Measurements from ENCODE around the gene DTYMK. TPM values are rescaled to one million over a fixed set of nuclear protein-coding genes. Genes with fewer than 3 reads are reported as not detected.

The DTYMK gene
- total and polyA plus RNA-seq, 2 donors (not counting 3 experiments of a cell fraction or from before 2014, with no cell fraction given): 67.0 to 104 TPM

DNA sequence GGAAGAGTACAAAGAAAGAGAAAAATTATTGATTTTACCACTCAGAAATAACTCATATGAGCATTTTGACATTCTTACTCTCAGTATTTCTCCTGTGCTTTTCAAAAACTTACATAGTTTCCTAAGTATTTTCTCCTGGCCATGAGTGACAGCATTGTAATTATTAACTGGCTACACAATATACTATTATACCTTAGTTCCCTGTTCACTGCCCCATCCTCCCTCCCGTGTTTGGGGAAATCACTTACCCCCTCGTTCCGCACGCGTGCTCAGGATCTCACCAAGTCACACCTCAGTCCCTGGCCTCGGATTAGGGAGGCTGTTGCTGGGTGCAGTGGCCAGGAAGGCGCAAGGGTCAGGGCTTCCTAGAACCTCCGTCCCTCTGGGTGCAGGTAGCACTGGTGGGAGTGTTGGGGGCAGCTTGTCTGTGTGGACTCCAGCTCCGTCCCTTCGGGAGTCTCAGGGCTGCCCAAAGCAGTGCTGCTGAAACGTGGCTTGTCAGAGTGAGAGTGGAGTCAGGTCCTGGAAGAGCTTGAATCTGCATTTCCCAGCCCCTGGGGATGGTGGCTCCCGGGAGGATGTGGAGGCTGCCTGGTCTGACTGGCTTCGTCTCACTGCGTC is 25.9 kb downstream of the DTYMK start:
- BruUV-seq (replicated peaks): no TSS peak
- ChIA-PET CTCF (interaction anchor here (1.3 to 1.4 kb wide), 2 partner anchors 281 to 302 kb away, joined by 3 to 7 read pairs; no protein-coding TSS in a partner anchor), POLR2A (no interaction called here)
- H3K27ac ChIP-seq (ENCODE audit: insufficient read depth, low read depth, low read length): no peak overlapping the region
- H3K4me2 ChIP-seq (ENCODE audit: insufficient read depth, low read length): no peak overlapping the region
- no peak overlapping the region for H2AFZ ChIP-seq (ENCODE audit: low read depth, low read length)
- no peak overlapping the region for H3K4me3 ChIP-seq (replicated peaks in 1 of 3; ENCODE audit: insufficient read depth in 1 of 3, low read depth in 1 of 3, low read length in 3 of 3)
- H3K9me3 ChIP-seq (replicated peaks; ENCODE audit: control insufficient read depth, insufficient read depth, low read length): no peaks in the 10 kb centered on the region
- H3K4me1 ChIP-seq (ENCODE audit: control insufficient read depth, extremely low read depth, insufficient read depth, low read length): peaks cover 7% of the 10 kb centered on the region
- H4K20me1 ChIP-seq (replicated peaks; ENCODE audit: control insufficient read depth, extremely low read depth, insufficient read depth, low read length): no peaks in the 10 kb centered on the region
- TF ChIP-seq, protein P1, sequence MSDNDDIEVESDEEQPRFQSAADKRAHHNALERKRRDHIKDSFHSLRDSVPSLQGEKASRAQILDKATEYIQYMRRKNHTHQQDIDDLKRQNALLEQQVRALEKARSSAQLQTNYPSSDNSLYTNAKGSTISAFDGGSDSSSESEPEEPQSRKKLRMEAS (IDR thresholded peaks at IDR 0.05; ENCODE audit: insufficient read depth, insufficient read length): no peak
- TF ChIP-seq, protein P2, sequence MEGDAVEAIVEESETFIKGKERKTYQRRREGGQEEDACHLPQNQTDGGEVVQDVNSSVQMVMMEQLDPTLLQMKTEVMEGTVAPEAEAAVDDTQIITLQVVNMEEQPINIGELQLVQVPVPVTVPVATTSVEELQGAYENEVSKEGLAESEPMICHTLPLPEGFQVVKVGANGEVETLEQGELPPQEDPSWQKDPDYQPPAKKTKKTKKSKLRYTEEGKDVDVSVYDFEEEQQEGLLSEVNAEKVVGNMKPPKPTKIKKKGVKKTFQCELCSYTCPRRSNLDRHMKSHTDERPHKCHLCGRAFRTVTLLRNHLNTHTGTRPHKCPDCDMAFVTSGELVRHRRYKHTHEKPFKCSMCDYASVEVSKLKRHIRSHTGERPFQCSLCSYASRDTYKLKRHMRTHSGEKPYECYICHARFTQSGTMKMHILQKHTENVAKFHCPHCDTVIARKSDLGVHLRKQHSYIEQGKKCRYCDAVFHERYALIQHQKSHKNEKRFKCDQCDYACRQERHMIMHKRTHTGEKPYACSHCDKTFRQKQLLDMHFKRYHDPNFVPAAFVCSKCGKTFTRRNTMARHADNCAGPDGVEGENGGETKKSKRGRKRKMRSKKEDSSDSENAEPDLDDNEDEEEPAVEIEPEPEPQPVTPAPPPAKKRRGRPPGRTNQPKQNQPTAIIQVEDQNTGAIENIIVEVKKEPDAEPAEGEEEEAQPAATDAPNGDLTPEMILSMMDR (IDR thresholded peaks at IDR 0.05; ENCODE audit: extremely low read depth in 1 of 2, insufficient read depth in 1 of 2, low read depth in 1 of 2, low read length in 2 of 2): no peak
- intact Hi-C loops (cut with micrococcal nuclease): no loop called here
- H3K79me2 ChIP-seq (ENCODE audit: control insufficient read depth, insufficient read depth, low read length): no peaks in the 10 kb centered on the region
- H3K9me1 ChIP-seq (replicated peaks; ENCODE audit: control insufficient read depth, extremely low read depth, insufficient read depth, low read length): no peaks in the 10 kb centered on the region
- dilution Hi-C loops (cut with MboI; ENCODE audit: extremely low pct_ligation_motif_present, low sequenced_read_pairs): no loop called here
- H3K9ac ChIP-seq (replicated peaks; ENCODE audit: extremely low read depth, insufficient read depth, low read length): no peak overlapping the region
- H3K27me3 ChIP-seq (ENCODE audit: control insufficient read depth in 2 of 2, insufficient read depth in 2 of 2, low read length in 2 of 2): no peaks in the 10 kb centered on the region
- peaks cover 4 to 31% of the 10 kb centered on the region in 2 experiments for H3K36me3 ChIP-seq (ENCODE audit: control insufficient read depth in 2 of 2, extremely low read depth in 1 of 2, insufficient read depth in 2 of 2, low read length in 2 of 2)
- DNase-seq (ENCODE audit: low read depth, low spot score) (no peak), FAIRE-seq (no peak)

DNA sequence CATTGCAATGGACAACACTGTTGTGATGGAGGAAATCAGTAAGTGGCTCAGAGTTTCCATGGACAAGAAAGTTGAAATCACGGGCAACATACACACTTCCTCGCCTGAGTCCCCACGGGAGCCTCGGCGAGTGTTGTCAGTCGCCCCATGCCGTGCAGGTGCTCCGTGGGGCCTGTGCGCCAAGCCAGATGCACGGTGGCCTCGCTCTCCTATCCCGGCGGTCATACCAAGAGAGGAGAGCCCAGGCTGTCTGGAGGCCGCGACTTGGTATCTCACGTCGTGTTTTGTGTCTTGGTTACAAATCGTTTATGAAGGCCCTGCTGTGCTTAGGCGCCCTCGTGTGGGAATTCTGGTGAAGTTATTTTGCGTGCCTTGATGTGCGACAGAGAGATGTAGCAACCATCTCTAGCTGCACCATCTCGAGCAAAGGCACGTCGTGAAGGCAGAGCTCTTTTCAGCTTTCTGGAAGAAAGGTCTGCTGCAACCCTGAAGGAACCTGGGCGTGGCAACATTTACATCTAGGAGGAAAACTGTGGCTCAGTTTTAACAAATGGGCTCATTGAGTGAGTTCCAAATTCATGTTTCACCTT is 27.4 kb downstream of the DTYMK start:
- Histone ChIP-seq H3K4me3 (replicated peaks in 1 of 3; ENCODE audit: insufficient read depth in 1 of 3, low read depth in 1 of 3, low read length in 3 of 3) (no peak overlapping the region), H3K36me3 (ENCODE audit: control insufficient read depth in 2 of 2, extremely low read depth in 1 of 2, insufficient read depth in 2 of 2, low read length in 2 of 2) (peaks cover 12 to 43% of the 10 kb centered on the region in 2 experiments), H3K4me1 (ENCODE audit: control insufficient read depth, extremely low read depth, insufficient read depth, low read length) (no peaks in the 10 kb centered on the region), H4K20me1 (replicated peaks; ENCODE audit: control insufficient read depth, extremely low read depth, insufficient read depth, low read length) (no peaks in the 10 kb centered on the region), H3K9me1 (replicated peaks; ENCODE audit: control insufficient read depth, extremely low read depth, insufficient read depth, low read length) (no peaks in the 10 kb centered on the region), H3K4me2 (ENCODE audit: insufficient read depth, low read length) (no peak overlapping the region), H3K9ac (replicated peaks; ENCODE audit: extremely low read depth, insufficient read depth, low read length) (no peak overlapping the region), H2AFZ (ENCODE audit: low read depth, low read length) (no peak overlapping the region), H3K27ac (ENCODE audit: insufficient read depth, low read depth, low read length) (no peak overlapping the region), H3K9me3 (replicated peaks; ENCODE audit: control insufficient read depth, insufficient read depth, low read length) (no peaks in the 10 kb centered on the region), H3K27me3 (ENCODE audit: control insufficient read depth in 2 of 2, insufficient read depth in 2 of 2, low read length in 2 of 2) (no peaks in the 10 kb centered on the region), H3K79me2 (ENCODE audit: control insufficient read depth, insufficient read depth, low read length) (no peaks in the 10 kb centered on the region)
- DNase-seq (ENCODE audit: low read depth, low spot score) (peak; percentile 71), FAIRE-seq (peak; percentile 86)
- ChIA-PET CTCF (interaction anchor here (0.6 to 2.2 kb wide), 19 partner anchors 9 to 808 kb away, joined by 3 to 10 read pairs (median 4); partner anchors contain the start of genes ATG4B, DTYMK and STK25), POLR2A (no interaction called here)
- dilution Hi-C loops (cut with MboI; ENCODE audit: extremely low pct_ligation_motif_present, low sequenced_read_pairs) (no loop called here), intact Hi-C loops (cut with micrococcal nuclease) (loop anchor here (1.0 to 2.0 kb wide), 2 partner anchors 150 to 808 kb away; partner anchors contain the start of gene STK25)
- no peak for TF ChIP-seq JUN (IDR thresholded peaks at IDR 0.05; ENCODE audit: borderline replicate concordance, insufficient read depth, insufficient read length, low read depth)
- TF ChIP-seq, protein P2 (IDR thresholded peaks at IDR 0.05; ENCODE audit: extremely low read depth in 1 of 2, insufficient read depth in 1 of 2, low read depth in 1 of 2, low read length in 2 of 2): peak; percentile 60 to 70
- BruUV-seq (replicated peaks): no TSS peak
